ENCODE results near the gene TNRC6C. TPM values are rescaled to one million over a fixed set of nuclear protein-coding genes. Genes with fewer than 3 reads are reported as not detected.

Gene TNRC6C
- total and polyA plus RNA-seq, 2 of the 13 experiments (the other 11 are each of a cell fraction or from before 2014, with no cell fraction given): 0.66 to 4.9 TPM

DNA sequence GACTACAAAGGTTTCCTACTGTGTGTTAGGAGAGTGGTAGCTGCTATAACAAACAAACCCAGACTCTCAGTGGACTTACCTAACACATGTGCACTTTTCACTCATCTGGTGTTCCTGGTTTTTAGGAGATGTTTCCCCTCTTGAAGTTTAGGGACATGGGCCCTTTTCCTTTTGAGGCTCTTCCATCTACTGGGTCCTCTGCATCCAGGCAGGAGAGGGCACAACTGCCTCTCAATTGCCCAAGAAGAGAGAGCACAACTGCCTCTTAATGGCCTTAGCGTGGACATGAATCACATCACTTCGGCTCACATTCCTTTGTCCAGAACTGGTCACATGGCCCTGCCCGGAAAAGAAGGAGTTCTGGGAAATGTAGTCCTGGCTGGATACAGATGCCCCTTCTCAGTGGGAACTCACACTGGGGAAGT, 9.8 kb upstream of the TNRC6C start (continued):
- TF ChIP-seq ZSCAN25 (CRISPR knock-in tag; IDR thresholded peaks at IDR 0.05) (no peak), TEAD3 (CRISPR knock-in tag; optimal IDR thresholded peaks at IDR 0.05; ENCODE audit: borderline replicate concordance) (peak; percentile 66), BHLHE40 (IDR thresholded peaks at IDR 0.05; ENCODE audit: low read length) (no peak), ZZZ3 (CRISPR knock-in tag; IDR thresholded peaks at IDR 0.05; ENCODE audit: borderline replicate concordance) (no peak), EEA1 (CRISPR knock-in tag; IDR thresholded peaks at IDR 0.05; ENCODE audit: borderline replicate concordance) (no peak), SALL2 (CRISPR knock-in tag; IDR thresholded peaks at IDR 0.05) (no peak), PHF21A (CRISPR knock-in tag; IDR thresholded peaks at IDR 0.05) (no peak), RARG (CRISPR knock-in tag; IDR thresholded peaks at IDR 0.05; ENCODE audit: low read depth) (no peak), FOXM1 (CRISPR knock-in tag; IDR thresholded peaks at IDR 0.05) (no peak), TSC22D2 (CRISPR knock-in tag; IDR thresholded peaks at IDR 0.05; ENCODE audit: borderline replicate concordance) (no peak), ZIK1 (CRISPR knock-in tag; IDR thresholded peaks at IDR 0.05; ENCODE audit: borderline replicate concordance, low read depth) (no peak), GABPB1 (CRISPR knock-in tag; IDR thresholded peaks at IDR 0.05) (peak; percentile 87), ZNF569 (CRISPR knock-in tag; IDR thresholded peaks at IDR 0.05; ENCODE audit: borderline replicate concordance) (no peak), SSRP1 (CRISPR knock-in tag; IDR thresholded peaks at IDR 0.05) (no peak), NFIB (CRISPR knock-in tag; IDR thresholded peaks at IDR 0.05; ENCODE audit: borderline replicate concordance) (no peak), CREM (IDR thresholded peaks at IDR 0.05) (0 out of 2 replicates have a peak, but pooled peaks have one; percentile 22), CREM (CRISPR knock-in tag; IDR thresholded peaks at IDR 0.05) (no peak), ZFP41 (CRISPR knock-in tag; IDR thresholded peaks at IDR 0.05; ENCODE audit: borderline replicate concordance) (no peak), HOXD1 (CRISPR knock-in tag; IDR thresholded peaks at IDR 0.05) (no peak), ZMYM2 (CRISPR knock-in tag; IDR thresholded peaks at IDR 0.05) (no peak), ZNF777 (CRISPR knock-in tag; IDR thresholded peaks at IDR 0.05) (no peak)
- TF ChIP-seq, protein P1, sequence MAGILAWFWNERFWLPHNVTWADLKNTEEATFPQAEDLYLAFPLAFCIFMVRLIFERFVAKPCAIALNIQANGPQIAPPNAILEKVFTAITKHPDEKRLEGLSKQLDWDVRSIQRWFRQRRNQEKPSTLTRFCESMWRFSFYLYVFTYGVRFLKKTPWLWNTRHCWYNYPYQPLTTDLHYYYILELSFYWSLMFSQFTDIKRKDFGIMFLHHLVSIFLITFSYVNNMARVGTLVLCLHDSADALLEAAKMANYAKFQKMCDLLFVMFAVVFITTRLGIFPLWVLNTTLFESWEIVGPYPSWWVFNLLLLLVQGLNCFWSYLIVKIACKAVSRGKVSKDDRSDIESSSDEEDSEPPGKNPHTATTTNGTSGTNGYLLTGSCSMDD (CRISPR knock-in tag; IDR thresholded peaks at IDR 0.05): no peak
- TF ChIP-seq, protein P2, sequence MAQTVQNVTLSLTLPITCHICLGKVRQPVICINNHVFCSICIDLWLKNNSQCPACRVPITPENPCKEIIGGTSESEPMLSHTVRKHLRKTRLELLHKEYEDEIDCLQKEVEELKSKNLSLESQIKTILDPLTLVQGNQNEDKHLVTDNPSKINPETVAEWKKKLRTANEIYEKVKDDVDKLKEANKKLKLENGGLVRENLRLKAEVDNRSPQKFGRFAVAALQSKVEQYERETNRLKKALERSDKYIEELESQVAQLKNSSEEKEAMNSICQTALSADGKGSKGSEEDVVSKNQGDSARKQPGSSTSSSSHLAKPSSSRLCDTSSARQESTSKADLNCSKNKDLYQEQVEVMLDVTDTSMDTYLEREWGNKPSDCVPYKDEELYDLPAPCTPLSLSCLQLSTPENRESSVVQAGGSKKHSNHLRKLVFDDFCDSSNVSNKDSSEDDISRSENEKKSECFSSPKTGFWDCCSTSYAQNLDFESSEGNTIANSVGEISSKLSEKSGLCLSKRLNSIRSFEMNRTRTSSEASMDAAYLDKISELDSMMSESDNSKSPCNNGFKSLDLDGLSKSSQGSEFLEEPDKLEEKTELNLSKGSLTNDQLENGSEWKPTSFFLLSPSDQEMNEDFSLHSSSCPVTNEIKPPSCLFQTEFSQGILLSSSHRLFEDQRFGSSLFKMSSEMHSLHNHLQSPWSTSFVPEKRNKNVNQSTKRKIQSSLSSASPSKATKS (CRISPR knock-in tag; IDR thresholded peaks at IDR 0.05): no peak
- TF ChIP-seq, protein P3, sequence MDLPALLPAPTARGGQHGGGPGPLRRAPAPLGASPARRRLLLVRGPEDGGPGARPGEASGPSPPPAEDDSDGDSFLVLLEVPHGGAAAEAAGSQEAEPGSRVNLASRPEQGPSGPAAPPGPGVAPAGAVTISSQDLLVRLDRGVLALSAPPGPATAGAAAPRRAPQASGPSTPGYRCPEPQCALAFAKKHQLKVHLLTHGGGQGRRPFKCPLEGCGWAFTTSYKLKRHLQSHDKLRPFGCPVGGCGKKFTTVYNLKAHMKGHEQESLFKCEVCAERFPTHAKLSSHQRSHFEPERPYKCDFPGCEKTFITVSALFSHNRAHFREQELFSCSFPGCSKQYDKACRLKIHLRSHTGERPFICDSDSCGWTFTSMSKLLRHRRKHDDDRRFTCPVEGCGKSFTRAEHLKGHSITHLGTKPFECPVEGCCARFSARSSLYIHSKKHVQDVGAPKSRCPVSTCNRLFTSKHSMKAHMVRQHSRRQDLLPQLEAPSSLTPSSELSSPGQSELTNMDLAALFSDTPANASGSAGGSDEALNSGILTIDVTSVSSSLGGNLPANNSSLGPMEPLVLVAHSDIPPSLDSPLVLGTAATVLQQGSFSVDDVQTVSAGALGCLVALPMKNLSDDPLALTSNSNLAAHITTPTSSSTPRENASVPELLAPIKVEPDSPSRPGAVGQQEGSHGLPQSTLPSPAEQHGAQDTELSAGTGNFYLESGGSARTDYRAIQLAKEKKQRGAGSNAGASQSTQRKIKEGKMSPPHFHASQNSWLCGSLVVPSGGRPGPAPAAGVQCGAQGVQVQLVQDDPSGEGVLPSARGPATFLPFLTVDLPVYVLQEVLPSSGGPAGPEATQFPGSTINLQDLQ (CRISPR knock-in tag; IDR thresholded peaks at IDR 0.05): no peak
- TF ChIP-seq, protein P4, sequence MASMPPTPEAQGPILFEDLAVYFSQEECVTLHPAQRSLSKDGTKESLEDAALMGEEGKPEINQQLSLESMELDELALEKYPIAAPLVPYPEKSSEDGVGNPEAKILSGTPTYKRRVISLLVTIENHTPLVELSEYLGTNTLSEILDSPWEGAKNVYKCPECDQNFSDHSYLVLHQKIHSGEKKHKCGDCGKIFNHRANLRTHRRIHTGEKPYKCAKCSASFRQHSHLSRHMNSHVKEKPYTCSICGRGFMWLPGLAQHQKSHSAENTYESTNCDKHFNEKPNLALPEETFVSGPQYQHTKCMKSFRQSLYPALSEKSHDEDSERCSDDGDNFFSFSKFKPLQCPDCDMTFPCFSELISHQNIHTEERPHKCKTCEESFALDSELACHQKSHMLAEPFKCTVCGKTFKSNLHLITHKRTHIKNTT (CRISPR knock-in tag; IDR thresholded peaks at IDR 0.05): no peak
